GM19023 (cell line): ENCODE data around the gene SVOP.

Source experiments
- ATAC-seq: cut with Tn5 transposase; IDR thresholded peaks from one replicate; pipeline ENCODE4 v1.9.1; 2021; ENCODE audit warnings: mild to moderate bottlenecking, moderate library complexity; ENCODE audit not compliant: unreplicated experiment

Gene SVOP

GRCh38 chr12:108939594-108939993 is 81.3 kb downstream of the SVOP start:
- ATAC-seq = no peak

- no peak for ATAC-seq
Measured at GRCh38 chr12:108938247-108938924, 82.5 kb downstream of the SVOP start.

- ATAC-seq = no peak
Measured at GRCh38 chr12:108935159-108935763, 85.6 kb downstream of the SVOP start.

GRCh38 chr12:108933949-108934348 is 86.9 kb downstream of the SVOP start:
- no peak for ATAC-seq

- ATAC-seq = no peak
Measured at GRCh38 chr12:108930756-108931155, 90.1 kb downstream of the SVOP start.

- peak; percentile 64 for ATAC-seq
Measured at GRCh38 chr12:108930155-108930554, 90.7 kb downstream of the SVOP start.

- ATAC-seq = no peak
Measured at GRCh38 chr12:108928695-108929094, 92.2 kb downstream of the SVOP start.

GRCh38 chr12:108922918-108923317 is 98.0 kb downstream of the SVOP start:
- no peak for ATAC-seq

- ATAC-seq = no peak
Measured at GRCh38 chr12:108921946-108922345, 98.9 kb downstream of the SVOP start.

- no peak for ATAC-seq
Measured at GRCh38 chr12:108918960-108919642, 101.8 kb downstream of the SVOP start.

GRCh38 chr12:108918206-108918605 is 102.7 kb downstream of the SVOP start:
- ATAC-seq = no peak

GRCh38 chr12:108916336-108916735 is 104.5 kb downstream of the SVOP start:
- no peak for ATAC-seq

- ATAC-seq = no peak
Measured at GRCh38 chr12:108915632-108916133, 105.2 kb downstream of the SVOP start.

- no peak for ATAC-seq
Measured at GRCh38 chr12:108914121-108914531, 106.7 kb downstream of the SVOP start.

- no peak for ATAC-seq
Measured at GRCh38 chr12:108912361-108912760, 108.5 kb downstream of the SVOP start.

GRCh38 chr12:108911915-108912314 is 109.0 kb downstream of the SVOP start:
- no peak for ATAC-seq

GRCh38 chr12:108910336-108910735 is 110.5 kb downstream of the SVOP start:
- no peak for ATAC-seq

GRCh38 chr12:108907839-108908351 is 113.0 kb downstream of the SVOP start:
- ATAC-seq = no peak

GRCh38 chr12:108906971-108907370 is 113.9 kb downstream of the SVOP start:
- no peak for ATAC-seq

GRCh38 chr12:108905725-108906124 is 115.1 kb downstream of the SVOP start:
- ATAC-seq = no peak

- no peak for ATAC-seq
Measured at GRCh38 chr12:108899145-108899544, 121.7 kb downstream of the SVOP start.

GRCh38 chr12:108896817-108897216 is 124.1 kb downstream of the SVOP start:
- ATAC-seq = no peak
